ENCODE results near the gene BRPF3. TPM values are rescaled to one million over a fixed set of nuclear protein-coding genes. Genes with fewer than 3 reads are reported as not detected.
A peak's percentile ranks its signal among the peaks of the same experiment; 100 is the strongest.

BRPF3 gene
- total RNA-seq, 1 donor from 2014 or later, result 32.0 TPM

DNA sequence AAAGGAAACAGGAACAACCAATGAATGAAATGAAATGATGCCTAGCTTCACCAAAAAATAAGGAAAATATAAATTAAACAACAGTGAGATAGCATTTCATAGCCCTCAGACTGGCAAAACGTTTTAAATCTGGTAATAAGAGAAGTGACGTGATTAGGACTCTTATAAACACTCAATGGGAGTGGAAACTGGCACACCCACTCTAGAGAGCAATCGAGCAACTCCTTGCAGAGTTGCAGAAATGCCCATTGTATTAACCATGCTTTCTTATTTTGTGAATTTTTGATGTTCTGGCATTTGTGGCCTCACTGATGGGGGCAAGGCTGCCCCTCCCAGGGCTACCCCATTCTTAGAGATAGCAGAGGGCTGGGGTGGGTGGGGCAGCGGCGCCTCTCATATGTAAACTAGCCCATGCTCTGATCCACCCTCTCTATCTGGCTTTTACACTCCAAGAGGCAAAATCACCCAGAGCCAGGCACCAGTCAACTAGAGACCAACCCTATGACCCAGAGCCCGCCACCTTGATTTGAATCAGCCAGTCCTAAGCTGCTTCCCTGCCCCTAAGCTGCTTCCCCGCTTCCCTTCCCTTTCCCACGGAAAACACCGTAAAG is 67.0 kb downstream of the BRPF3 start:
- H3K27ac ChIP-seq, result no peak overlapping the region
- no peak for TF ChIP-seq CTCF (IDR thresholded peaks at IDR 0.05)
- no peaks in the 10 kb centered on the region for H3K4me1 ChIP-seq
- DNase-seq (no peak), ATAC-seq (peak in 1 of 2 donors; percentile 52)
- no peak overlapping the region for H3K4me3 ChIP-seq
- intact Hi-C loops (cut with DNase I), result no loop called here
- peaks cover 8% of the 10 kb centered on the region for H3K9me3 ChIP-seq
- H3K36me3 ChIP-seq, result no peaks in the 10 kb centered on the region
- H3K27me3 ChIP-seq (ENCODE audit: low read depth), result peaks cover 3% of the 10 kb centered on the region

DNA sequence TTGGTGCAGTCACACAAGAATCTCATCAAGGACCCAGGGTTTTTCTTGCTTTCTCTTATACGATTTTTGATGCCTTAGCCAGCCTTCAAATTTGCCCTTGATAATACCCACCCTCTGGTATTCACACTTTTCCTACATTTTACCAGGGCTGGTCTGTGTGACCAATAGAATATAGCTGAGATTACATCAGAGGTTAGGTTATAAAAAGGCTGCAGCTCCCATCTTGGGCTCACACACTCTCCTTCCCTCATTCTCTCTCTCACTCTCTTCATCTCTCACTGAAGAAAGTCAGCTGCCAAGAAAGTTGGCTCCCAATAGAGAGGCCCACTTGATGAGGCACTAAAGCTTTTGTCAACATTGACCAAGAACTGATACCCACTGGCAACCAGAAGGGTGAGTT is 69.2 kb downstream of the BRPF3 start:
- Histone ChIP-seq H3K4me3 (no peak overlapping the region), H3K4me1 (no peaks in the 10 kb centered on the region), H3K9me3 (peaks cover 8% of the 10 kb centered on the region), H3K36me3 (no peaks in the 10 kb centered on the region), H3K27me3 (ENCODE audit: low read depth) (peaks cover 11% of the 10 kb centered on the region), H3K27ac (no peak overlapping the region)
- intact Hi-C loops (cut with DNase I), result no loop called here
- no peak for ATAC-seq
- no peak for TF ChIP-seq CTCF (IDR thresholded peaks at IDR 0.05)
- no peak for DNase-seq

DNA sequence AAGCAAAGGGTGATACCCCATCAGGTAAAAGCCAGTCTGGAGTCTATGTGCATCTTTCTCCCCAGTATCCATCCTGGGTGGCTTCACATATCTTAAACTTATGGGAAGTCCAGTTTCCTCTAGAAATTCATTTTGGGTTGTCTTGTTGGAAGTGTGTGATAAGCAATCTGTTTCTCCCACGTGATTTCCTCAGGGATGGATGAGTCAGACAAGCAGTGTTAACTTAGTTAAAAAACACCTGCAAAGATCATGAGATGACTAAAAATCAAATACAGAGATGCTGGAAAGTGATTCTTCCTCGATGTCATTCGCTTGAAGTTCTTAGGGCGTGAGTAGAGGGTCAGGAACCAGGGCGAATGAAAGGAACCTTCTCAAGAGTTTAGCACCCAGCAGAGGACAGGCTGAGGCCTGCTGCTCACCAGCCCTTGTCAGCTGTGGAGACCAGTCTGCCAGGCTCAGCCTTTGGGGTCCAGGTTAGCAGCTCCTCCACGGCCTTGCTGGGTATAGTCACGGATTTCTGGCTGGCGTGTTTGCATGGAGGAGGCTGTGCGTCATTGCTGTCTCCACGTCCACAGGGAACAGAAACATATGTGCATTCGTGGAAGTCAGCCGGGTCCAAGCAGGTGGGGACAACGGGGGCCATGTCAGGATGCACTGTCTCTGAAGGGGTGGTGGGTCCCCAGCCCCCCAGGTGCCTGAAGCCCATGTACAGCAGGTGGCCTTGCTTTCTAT is 70.5 kb downstream of the BRPF3 start:
- peaks cover 8% of the 10 kb centered on the region for H3K9me3 ChIP-seq
- no peak overlapping the region for H3K27ac ChIP-seq
- H3K36me3 ChIP-seq, result no peaks in the 10 kb centered on the region
- TF ChIP-seq CTCF (IDR thresholded peaks at IDR 0.05), result no peak
- no peak overlapping the region for H3K4me3 ChIP-seq
- H3K27me3 ChIP-seq (ENCODE audit: low read depth), result peaks cover 14% of the 10 kb centered on the region
- no peak for DNase-seq
- no peak for ATAC-seq
- no peaks in the 10 kb centered on the region for H3K4me1 ChIP-seq
- intact Hi-C loops (cut with DNase I), result no loop called here

- TF ChIP-seq CTCF (IDR thresholded peaks at IDR 0.05), result no peak
- H3K9me3 ChIP-seq, result peaks cover 8% of the 10 kb centered on the region
- ATAC-seq (no peak), DNase-seq (no peak)
- H3K4me3 ChIP-seq, result no peak overlapping the region
- H3K27me3 ChIP-seq (ENCODE audit: low read depth), result peaks cover 22% of the 10 kb centered on the region
- no peaks in the 10 kb centered on the region for H3K4me1 ChIP-seq
- intact Hi-C loops (cut with DNase I), result no loop called here
- no peak overlapping the region for H3K27ac ChIP-seq
- no peaks in the 10 kb centered on the region for H3K36me3 ChIP-seq
Measured at GRCh38 chr6:36267731-36268477, 71.4 kb downstream of the BRPF3 start.

- Histone ChIP-seq H3K36me3 (no peaks in the 10 kb centered on the region), H3K27me3 (ENCODE audit: low read depth) (peaks cover 27% of the 10 kb centered on the region), H3K27ac (no peak overlapping the region), H3K4me3 (no peak overlapping the region), H3K4me1 (no peaks in the 10 kb centered on the region), H3K9me3 (peaks cover 8% of the 10 kb centered on the region)
- DNase-seq (no peak), ATAC-seq (peak in 1 of 2 donors; percentile 55)
- no peak for TF ChIP-seq CTCF (IDR thresholded peaks at IDR 0.05)
- intact Hi-C loops (cut with DNase I), result no loop called here
Measured at GRCh38 chr6:36268478-36269275, 72.1 kb downstream of the BRPF3 start.

Measured in lower lobe of right lung (tissue), 2 donors.